PC-9 (cell line): ENCODE measurements around the gene MSH3.

Experiments
- CTCF ChIP-seq: fragments of 200-600 bp; sonication (generic); conservative IDR thresholded peaks from 2 replicates; pipeline ENCODE4 v1.6.1; 2017; ENCODE audit warnings: mixed run types, antibody characterized with exemption, mild to moderate bottlenecking, moderate library complexity
- EZH2 ChIP-seq: fragments of 200-600 bp; sonication (generic); IDR thresholded peaks from 2 replicates; pipeline ENCODE4 v1.8.0; 2017; ENCODE audit warnings: antibody characterized with exemption, low read depth

- no peak for TF ChIP-seq CTCF
- TF ChIP-seq EZH2 = no peak
These were observed 105.6 kb downstream of the MSH3 start for GRCh38 chr5:80759866-80760577.
